ENCODE measurements around the gene RNF128.

DNA sequence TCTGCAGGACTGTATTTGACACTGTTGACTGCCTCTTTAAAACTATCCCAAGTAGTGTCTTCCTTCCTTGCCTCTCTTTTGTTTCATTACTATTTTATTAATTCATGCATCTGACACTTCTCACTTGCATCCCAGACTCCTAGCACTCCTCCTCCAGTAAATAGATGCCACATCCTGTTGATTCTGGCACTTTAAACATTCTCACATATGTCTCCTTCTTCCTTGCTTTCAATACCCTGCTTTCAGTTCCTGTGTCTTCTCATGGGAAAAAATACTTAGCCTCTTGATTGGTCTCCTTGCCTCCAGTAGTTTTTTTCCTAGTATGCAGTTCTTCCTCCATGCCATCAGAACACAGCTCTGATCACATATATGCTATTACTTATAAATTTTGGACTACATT, 5.1 kb downstream of the RNF128 start:
- TF ChIP-seq POLR2A (IDR thresholded peaks at IDR 0.05): no peak
- no peak for TF ChIP-seq EP300 (IDR thresholded peaks at IDR 0.05)

Data from suprapubic skin (tissue), 2 donors.